H1 (cell line): ENCODE results near the gene SCOC. TPM values are rescaled to one million over a fixed set of nuclear protein-coding genes. Genes with fewer than 3 reads are reported as not detected.

ENCODE experiments used
- GABPA ChIP-seq: IDR thresholded peaks from 2 replicates; pipeline ENCODE4 v1.6.1; 2011; ENCODE audit warnings: mild to moderate bottlenecking, low read length, moderate library complexity, borderline replicate concordance; ENCODE audit not compliant: insufficient read depth
- SIX5 ChIP-seq: IDR thresholded peaks from 2 replicates; pipeline ENCODE4 v1.6.1; 2011; ENCODE audit warnings: mild to moderate bottlenecking, low read depth, low read length
- polyA plus RNA-seq, 7 experiments: library from polyadenylated mRNA; depleted of rRNA in 3 of 7; stranded (reverse) in 5 of 7; unstranded in 2 of 7; fragments of >200 nt in 5 of 7; fragments of 200-250 nt in 2 of 7; gene quantifications; 1 replicate in 5 of 7; 2 replicates in 1 of 7; 4 replicates in 1 of 7; pipeline versions ENCODE4 v1.2.1 to v1.2.3, GENCODE V29; 2011 to 2013; ENCODE audit warnings: missing spikeins in 2 of 7, mixed read lengths in 2 of 7
- total RNA-seq: library from RNA; stranded (reverse); fragmentation: NEBNext Ultra II Directional; extraction: Animal tissue kit (Norgen Biotek cat#: 25700); gene quantifications from 2 replicates; pipeline ENCODE4 v1.2.1, GENCODE V29; 2021
- TF ChIP-seq, protein P1 (sequence below): fragments of 300-600 bp; sonication (generic); IDR thresholded peaks from 2 replicates; pipeline ENCODE4 v1.7.1; 2012; ENCODE audit warnings: low read length, moderate library complexity, mild to moderate bottlenecking, inconsistent platforms; ENCODE audit not compliant: insufficient replicate concordance

SCOC gene
- total and polyA plus RNA-seq, 2 of the 8 experiments (the other 6 are each of a cell fraction or from before 2014, with no cell fraction given) = 12.1 to 33.4 TPM

DNA sequence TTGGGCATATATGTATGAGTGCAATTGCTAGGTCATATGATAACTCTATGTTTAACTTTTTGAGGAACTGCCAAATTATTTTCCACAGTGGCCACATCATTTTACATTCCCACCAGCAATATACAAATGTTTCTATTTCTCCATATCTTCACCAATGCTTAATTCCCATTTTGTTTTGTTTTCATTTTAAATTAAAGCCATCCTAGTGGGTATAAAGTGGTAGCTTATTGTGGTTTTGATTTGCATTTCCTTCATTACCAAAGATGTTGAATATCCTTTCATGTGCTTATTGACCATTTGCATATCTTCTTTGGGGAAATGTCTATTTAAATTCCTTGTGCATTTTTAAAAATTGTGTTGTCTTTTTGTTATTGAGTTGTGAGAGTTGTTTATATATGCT lies 36.7 kb upstream of the SCOC start (continued):
- TF ChIP-seq, protein P1, sequence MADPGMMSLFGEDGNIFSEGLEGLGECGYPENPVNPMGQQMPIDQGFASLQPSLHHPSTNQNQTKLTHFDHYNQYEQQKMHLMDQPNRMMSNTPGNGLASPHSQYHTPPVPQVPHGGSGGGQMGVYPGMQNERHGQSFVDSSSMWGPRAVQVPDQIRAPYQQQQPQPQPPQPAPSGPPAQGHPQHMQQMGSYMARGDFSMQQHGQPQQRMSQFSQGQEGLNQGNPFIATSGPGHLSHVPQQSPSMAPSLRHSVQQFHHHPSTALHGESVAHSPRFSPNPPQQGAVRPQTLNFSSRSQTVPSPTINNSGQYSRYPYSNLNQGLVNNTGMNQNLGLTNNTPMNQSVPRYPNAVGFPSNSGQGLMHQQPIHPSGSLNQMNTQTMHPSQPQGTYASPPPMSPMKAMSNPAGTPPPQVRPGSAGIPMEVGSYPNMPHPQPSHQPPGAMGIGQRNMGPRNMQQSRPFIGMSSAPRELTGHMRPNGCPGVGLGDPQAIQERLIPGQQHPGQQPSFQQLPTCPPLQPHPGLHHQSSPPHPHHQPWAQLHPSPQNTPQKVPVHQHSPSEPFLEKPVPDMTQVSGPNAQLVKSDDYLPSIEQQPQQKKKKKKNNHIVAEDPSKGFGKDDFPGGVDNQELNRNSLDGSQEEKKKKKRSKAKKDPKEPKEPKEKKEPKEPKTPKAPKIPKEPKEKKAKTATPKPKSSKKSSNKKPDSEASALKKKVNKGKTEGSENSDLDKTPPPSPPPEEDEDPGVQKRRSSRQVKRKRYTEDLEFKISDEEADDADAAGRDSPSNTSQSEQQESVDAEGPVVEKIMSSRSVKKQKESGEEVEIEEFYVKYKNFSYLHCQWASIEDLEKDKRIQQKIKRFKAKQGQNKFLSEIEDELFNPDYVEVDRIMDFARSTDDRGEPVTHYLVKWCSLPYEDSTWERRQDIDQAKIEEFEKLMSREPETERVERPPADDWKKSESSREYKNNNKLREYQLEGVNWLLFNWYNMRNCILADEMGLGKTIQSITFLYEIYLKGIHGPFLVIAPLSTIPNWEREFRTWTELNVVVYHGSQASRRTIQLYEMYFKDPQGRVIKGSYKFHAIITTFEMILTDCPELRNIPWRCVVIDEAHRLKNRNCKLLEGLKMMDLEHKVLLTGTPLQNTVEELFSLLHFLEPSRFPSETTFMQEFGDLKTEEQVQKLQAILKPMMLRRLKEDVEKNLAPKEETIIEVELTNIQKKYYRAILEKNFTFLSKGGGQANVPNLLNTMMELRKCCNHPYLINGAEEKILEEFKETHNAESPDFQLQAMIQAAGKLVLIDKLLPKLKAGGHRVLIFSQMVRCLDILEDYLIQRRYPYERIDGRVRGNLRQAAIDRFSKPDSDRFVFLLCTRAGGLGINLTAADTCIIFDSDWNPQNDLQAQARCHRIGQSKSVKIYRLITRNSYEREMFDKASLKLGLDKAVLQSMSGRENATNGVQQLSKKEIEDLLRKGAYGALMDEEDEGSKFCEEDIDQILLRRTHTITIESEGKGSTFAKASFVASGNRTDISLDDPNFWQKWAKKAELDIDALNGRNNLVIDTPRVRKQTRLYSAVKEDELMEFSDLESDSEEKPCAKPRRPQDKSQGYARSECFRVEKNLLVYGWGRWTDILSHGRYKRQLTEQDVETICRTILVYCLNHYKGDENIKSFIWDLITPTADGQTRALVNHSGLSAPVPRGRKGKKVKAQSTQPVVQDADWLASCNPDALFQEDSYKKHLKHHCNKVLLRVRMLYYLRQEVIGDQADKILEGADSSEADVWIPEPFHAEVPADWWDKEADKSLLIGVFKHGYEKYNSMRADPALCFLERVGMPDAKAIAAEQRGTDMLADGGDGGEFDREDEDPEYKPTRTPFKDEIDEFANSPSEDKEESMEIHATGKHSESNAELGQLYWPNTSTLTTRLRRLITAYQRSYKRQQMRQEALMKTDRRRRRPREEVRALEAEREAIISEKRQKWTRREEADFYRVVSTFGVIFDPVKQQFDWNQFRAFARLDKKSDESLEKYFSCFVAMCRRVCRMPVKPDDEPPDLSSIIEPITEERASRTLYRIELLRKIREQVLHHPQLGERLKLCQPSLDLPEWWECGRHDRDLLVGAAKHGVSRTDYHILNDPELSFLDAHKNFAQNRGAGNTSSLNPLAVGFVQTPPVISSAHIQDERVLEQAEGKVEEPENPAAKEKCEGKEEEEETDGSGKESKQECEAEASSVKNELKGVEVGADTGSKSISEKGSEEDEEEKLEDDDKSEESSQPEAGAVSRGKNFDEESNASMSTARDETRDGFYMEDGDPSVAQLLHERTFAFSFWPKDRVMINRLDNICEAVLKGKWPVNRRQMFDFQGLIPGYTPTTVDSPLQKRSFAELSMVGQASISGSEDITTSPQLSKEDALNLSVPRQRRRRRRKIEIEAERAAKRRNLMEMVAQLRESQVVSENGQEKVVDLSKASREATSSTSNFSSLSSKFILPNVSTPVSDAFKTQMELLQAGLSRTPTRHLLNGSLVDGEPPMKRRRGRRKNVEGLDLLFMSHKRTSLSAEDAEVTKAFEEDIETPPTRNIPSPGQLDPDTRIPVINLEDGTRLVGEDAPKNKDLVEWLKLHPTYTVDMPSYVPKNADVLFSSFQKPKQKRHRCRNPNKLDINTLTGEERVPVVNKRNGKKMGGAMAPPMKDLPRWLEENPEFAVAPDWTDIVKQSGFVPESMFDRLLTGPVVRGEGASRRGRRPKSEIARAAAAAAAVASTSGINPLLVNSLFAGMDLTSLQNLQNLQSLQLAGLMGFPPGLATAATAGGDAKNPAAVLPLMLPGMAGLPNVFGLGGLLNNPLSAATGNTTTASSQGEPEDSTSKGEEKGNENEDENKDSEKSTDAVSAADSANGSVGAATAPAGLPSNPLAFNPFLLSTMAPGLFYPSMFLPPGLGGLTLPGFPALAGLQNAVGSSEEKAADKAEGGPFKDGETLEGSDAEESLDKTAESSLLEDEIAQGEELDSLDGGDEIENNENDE = no peak
- no peak for TF ChIP-seq GABPA
- TF ChIP-seq SIX5 = no peak
